Calu3 (cell line): Measurements from ENCODE around the gene AP4M1. TPM values are rescaled to one million over a fixed set of nuclear protein-coding genes. Genes with fewer than 3 reads are reported as not detected.

Experiments used
- BruUV-seq: library from RNA; stranded (reverse); fragments of 400-500 nt; replicated peaks from 2 replicates; lab custom pipeline; 2021; lab: Mats Ljungman, UMichigan
- CTCF ChIA-PET: fragments of 300-600 bp; sonication (Branson Sonifier 250); formaldehyde crosslinking; loops from one replicate; lab custom pipeline; 2022; ENCODE audit warnings: antibody characterized with exemption; lab: Charles Lee
- DNase-seq: peaks from one replicate; pipeline ENCODE4 v3.0.0; 2022
- H3K27ac Mint-ChIP-seq: one replicate; pipeline ENCODE4 v1.8.0; 2022; ENCODE audit warnings: mixed read lengths; ENCODE audit not compliant: unreplicated experiment
- H3K27me3 Mint-ChIP-seq: one replicate; pipeline ENCODE4 v1.8.0; 2022; ENCODE audit warnings: mixed read lengths; ENCODE audit not compliant: unreplicated experiment
- H3K36me3 Mint-ChIP-seq: one replicate; pipeline ENCODE4 v1.8.0; 2022; ENCODE audit warnings: mild to moderate bottlenecking, moderate library complexity, mixed read lengths; ENCODE audit not compliant: insufficient read depth, unreplicated experiment
- H3K4me1 Mint-ChIP-seq: one replicate; pipeline ENCODE4 v1.8.0; 2022; ENCODE audit warnings: mild to moderate bottlenecking, low read depth, mixed read lengths; ENCODE audit not compliant: unreplicated experiment
- H3K4me3 Mint-ChIP-seq: one replicate; pipeline ENCODE4 v1.8.0; 2022; ENCODE audit warnings: mild to moderate bottlenecking, low read depth, moderate library complexity, mixed read lengths; ENCODE audit not compliant: unreplicated experiment
- H3K9me3 Mint-ChIP-seq: one replicate; pipeline ENCODE4 v1.8.0; 2022; ENCODE audit warnings: low read depth, mixed read lengths; ENCODE audit not compliant: unreplicated experiment
- CTCF ChIP-seq: fragments of 200-600 bp; IDR thresholded peaks from one replicate; pipeline ENCODE4 v1.8.0; 2022; ENCODE audit warnings: antibody characterized with exemption; ENCODE audit not compliant: unreplicated experiment
- intact Hi-C: fragments of 100-400 bp; cut with micrococcal nuclease; formaldehyde crosslinking; loops from one replicate; pipeline ENCODE4 v1.10.0; 2022; ENCODE audit not compliant: unreplicated experiment
- total RNA-seq: library from RNA; stranded (reverse); gene quantifications from 2 replicates; pipeline ENCODE4 v1.2.3, GENCODE V29; 2022

Gene AP4M1
- total RNA-seq, 1 experiment from 2014 or later, result 13.9 TPM

GRCh38 chr7:100122067-100122466, 20.6 kb downstream of the AP4M1 start:
- Mint-ChIP-seq H3K36me3 (peaks cover 38% of the 10 kb centered on the region), H3K4me1 (peaks cover 8% of the 10 kb centered on the region), H3K27me3 (no peaks in the 10 kb centered on the region), H3K9me3 (no peaks in the 10 kb centered on the region), H3K27ac (no peak overlapping the region), H3K4me3 (no peak overlapping the region)
- DNase-seq, result no peak
- no peak for TF ChIP-seq CTCF
- CTCF ChIA-PET, result no interaction called here
- BruUV-seq, result no TSS peak
- intact Hi-C loops, result no loop called here

- Mint-ChIP-seq H3K27ac (no peak overlapping the region), H3K4me3 (no peak overlapping the region), H3K9me3 (no peaks in the 10 kb centered on the region), H3K36me3 (peaks cover 43% of the 10 kb centered on the region), H3K27me3 (no peaks in the 10 kb centered on the region), H3K4me1 (peaks cover 8% of the 10 kb centered on the region)
- no TSS peak for BruUV-seq
- CTCF ChIA-PET, result no interaction called here
- no peak for TF ChIP-seq CTCF
- no peak for DNase-seq
- intact Hi-C loops, result no loop called here
Observed at GRCh38 chr7:100122568-100122967, 21.1 kb downstream of the AP4M1 start.

- CTCF ChIA-PET, result no interaction called here
- no TSS peak for BruUV-seq
- Mint-ChIP-seq H3K27me3 (no peaks in the 10 kb centered on the region), H3K27ac (no peak overlapping the region), H3K36me3 (peaks cover 35% of the 10 kb centered on the region), H3K4me1 (peaks cover 8% of the 10 kb centered on the region), H3K9me3 (no peaks in the 10 kb centered on the region), H3K4me3 (no peak overlapping the region)
- no peak for DNase-seq
- TF ChIP-seq CTCF, result no peak
- intact Hi-C loops, result no loop called here
Observed at GRCh38 chr7:100124301-100125230, 23.1 kb downstream of the AP4M1 start.

- no peak for DNase-seq
- H3K27ac Mint-ChIP-seq, result peak overlapping the region; percentile 93
- TF ChIP-seq CTCF, result no peak
- H3K9me3 Mint-ChIP-seq, result no peaks in the 10 kb centered on the region
- H3K27me3 Mint-ChIP-seq, result no peaks in the 10 kb centered on the region
- peak overlapping the region; percentile 88 for H3K4me3 Mint-ChIP-seq
- BruUV-seq, result TSS peak; percentile 75
- intact Hi-C loops, result no loop called here
- peaks cover 6% of the 10 kb centered on the region for H3K4me1 Mint-ChIP-seq
- CTCF ChIA-PET, result no interaction called here
- H3K36me3 Mint-ChIP-seq, result peaks cover 31% of the 10 kb centered on the region
Observed at GRCh38 chr7:100126239-100126930, 24.9 kb downstream of the AP4M1 start.
